Uterus (tissue), 4 donors: ENCODE measurements around the gene RAET1L. TPM values are rescaled to one million over a fixed set of nuclear protein-coding genes. Genes with fewer than 3 reads are reported as not detected.
"Not testable (repeated sequence)": the region's sequence is repeated elsewhere in the genome, so short reads cannot be mapped to it uniquely, and the experiment has no call there.

Experiments used
- DNase-seq, 2 donors: peaks; one replicate each; pipeline ENCODE4 v3.0.0-alpha.2; 2019 to 2020
- H3K27ac ChIP-seq, 2 donors: fragments of 200-600 bp; sonication (generic); 1 replicate in 1 of 2; 2 replicates in 1 of 2; pipeline ENCODE4 v1.5.1; 2016 to 2018
- H3K27me3 ChIP-seq, 2 donors: fragments of 200-600 bp; sonication (generic); one replicate each; pipeline ENCODE4 v1.5.1; 2018 to 2019; ENCODE audit warnings: control low read depth in 1 of 2
- H3K36me3 ChIP-seq, 2 donors: fragments of 200-600 bp; sonication (generic); one replicate each; pipeline ENCODE4 v1.5.1; 2019; ENCODE audit warnings: control low read depth in 1 of 2
- H3K4me1 ChIP-seq, 2 donors: fragments of 200-600 bp; sonication (generic); one replicate each; pipeline ENCODE4 v1.5.1; 2018 to 2019; ENCODE audit warnings: control low read depth in 1 of 2
- H3K4me3 ChIP-seq, 2 donors: fragments of 200-600 bp; sonication (generic); 1 replicate in 1 of 2; 2 replicates in 1 of 2; pipeline ENCODE4 v1.5.1; 2018 to 2019; ENCODE audit warnings: mild to moderate bottlenecking in 1 of 2
- H3K9me3 ChIP-seq, 2 donors: fragments of 200-600 bp; sonication (generic); one replicate each; pipeline ENCODE4 v1.5.1; 2019; ENCODE audit warnings: control low read depth in 1 of 2
- POLR2A ChIP-seq, 2 donors: fragments of 450-650 bp; IDR thresholded peaks; one replicate each; pipeline ENCODE4 v1.6.1; 2016; ENCODE audit warnings: antibody characterized with exemption in 2 of 2, mild to moderate bottlenecking in 1 of 2, moderate library complexity in 1 of 2
- intact Hi-C: fragments of 100-400 bp; cut with DNase I; formaldehyde crosslinking; loops from one replicate; pipeline ENCODE4 v1.15.1; 2023; ENCODE audit warnings: low total_unique reads
- total RNA-seq, 4 donors: library from RNA; depleted of rRNA in 3 of 4; stranded (reverse); fragments of >200 nt in 3 of 4; gene quantifications; one replicate each; pipeline versions ENCODE4 v1.1.0 to v1.2.4, GENCODE V29; 2014 to 2023
- TF ChIP-seq, protein P1 (sequence below), 4 experiments: fragments of 200-600 bp in 2 of 4; fragments of 450-650 bp in 2 of 4; sonication (generic) in 2 of 4; IDR thresholded peaks; one replicate each; pipeline ENCODE4 v1.5.1; 2016 to 2019; ENCODE audit warnings: antibody characterized with exemption in 4 of 4, mild to moderate bottlenecking in 2 of 4, moderate library complexity in 1 of 4
- donor health status: DM: yes; HTN: yes; CAD: no.

The RAET1L gene
- total RNA-seq, 4 donors from 2014 or later, result not detected

DNA sequence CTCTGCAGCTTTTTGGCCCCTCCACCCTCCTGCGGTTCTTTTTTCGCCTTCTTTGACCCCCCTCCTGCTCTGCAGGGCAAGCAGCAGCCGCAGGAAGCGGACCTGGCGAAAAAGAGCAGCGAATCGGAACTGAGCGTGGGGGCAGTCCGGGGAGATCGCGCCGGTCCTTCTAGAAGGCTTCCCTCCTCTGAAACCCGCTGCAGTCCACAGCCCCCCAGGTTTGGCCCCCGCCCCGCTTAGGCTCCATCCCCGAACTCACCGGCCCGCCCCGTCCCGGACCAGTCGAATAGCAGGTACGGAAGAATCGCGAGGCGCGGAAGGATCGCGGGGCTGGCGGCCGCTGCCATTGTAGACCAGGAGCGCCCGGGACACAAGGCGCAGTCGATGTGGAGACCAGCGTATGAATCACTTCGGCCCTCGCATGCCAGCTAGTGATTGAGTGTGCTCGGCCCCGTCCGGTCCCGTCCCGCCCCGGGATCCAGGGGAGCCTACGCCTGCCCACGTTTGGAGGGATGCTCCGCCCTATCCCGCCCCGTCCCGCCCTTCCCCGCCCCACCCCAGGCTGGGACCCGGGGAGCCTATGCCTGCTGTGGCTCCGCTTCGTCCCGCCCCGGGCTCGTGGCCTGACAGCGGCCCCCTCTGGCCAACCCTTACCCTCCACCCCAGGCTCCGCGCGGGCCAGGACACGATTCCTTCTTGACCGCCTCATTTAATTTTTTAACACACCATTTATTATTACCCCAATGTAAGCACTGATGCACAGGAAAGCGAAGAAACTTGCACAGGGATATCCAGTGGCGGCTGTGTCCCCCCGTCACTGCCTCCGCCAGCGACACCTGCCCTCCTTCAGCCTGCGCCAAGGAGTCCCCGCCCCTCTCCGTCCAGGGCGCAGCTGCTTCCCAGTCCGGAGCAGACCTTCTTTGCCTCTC, 43.7 kb upstream of the RAET1L start, which contains the start of gene ULBP3:
ULBP3 (minus strand) TSS at position 402 of the 929 bp plus-strand sequence; CDS start at position 347, 55 bp downstream.
- DNase-seq, result peak; percentile 78 to 80

DNA sequence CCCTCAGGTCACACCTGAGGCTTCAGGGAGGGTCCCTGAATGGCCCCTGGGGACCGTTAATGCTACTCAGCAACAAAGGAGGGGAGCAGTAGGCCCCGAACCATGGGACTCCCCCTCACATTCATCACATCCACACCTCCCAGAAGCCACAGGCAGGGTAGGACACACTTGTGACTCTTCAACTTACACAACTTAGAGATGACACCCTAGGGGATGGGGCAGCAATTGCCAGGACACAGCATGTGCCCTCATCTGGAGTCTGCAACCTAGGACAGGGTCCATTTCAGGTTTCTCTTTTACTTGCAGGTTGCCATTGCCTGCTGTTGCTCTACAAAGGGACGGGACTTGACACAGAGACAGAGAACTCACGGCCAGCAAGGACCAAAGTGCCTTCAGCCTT, 42.8 kb upstream of the RAET1L start:
- H3K27me3 ChIP-seq, result no peaks in the 10 kb centered on the region
- TF ChIP-seq, protein P1, sequence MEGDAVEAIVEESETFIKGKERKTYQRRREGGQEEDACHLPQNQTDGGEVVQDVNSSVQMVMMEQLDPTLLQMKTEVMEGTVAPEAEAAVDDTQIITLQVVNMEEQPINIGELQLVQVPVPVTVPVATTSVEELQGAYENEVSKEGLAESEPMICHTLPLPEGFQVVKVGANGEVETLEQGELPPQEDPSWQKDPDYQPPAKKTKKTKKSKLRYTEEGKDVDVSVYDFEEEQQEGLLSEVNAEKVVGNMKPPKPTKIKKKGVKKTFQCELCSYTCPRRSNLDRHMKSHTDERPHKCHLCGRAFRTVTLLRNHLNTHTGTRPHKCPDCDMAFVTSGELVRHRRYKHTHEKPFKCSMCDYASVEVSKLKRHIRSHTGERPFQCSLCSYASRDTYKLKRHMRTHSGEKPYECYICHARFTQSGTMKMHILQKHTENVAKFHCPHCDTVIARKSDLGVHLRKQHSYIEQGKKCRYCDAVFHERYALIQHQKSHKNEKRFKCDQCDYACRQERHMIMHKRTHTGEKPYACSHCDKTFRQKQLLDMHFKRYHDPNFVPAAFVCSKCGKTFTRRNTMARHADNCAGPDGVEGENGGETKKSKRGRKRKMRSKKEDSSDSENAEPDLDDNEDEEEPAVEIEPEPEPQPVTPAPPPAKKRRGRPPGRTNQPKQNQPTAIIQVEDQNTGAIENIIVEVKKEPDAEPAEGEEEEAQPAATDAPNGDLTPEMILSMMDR (IDR thresholded peaks at IDR 0.05), result no peak
- TF ChIP-seq POLR2A (IDR thresholded peaks at IDR 0.05), result no peak
- intact Hi-C loops, result no loop called here
- no peaks in the 10 kb centered on the region for H3K36me3 ChIP-seq
- DNase-seq, result no peak
- H3K9me3 ChIP-seq, result no peaks in the 10 kb centered on the region
- H3K4me3 ChIP-seq, result peak overlapping the region; percentile 48 to 49
- H3K4me1 ChIP-seq, result no peaks in the 10 kb centered on the region
- H3K27ac ChIP-seq, result no peak overlapping the region

More for the DNA sequence above, 43.7 kb upstream of the RAET1L start, which contains the start of gene ULBP3:
- TF ChIP-seq POLR2A (IDR thresholded peaks at IDR 0.05), result peak in 1 of 2 donors; percentile 48
- TF ChIP-seq, protein P1 (IDR thresholded peaks at IDR 0.05), result peak; percentile 41 to 51 (median 42)
- H3K36me3 ChIP-seq, result no peaks in the 10 kb centered on the region
- intact Hi-C loops, result no loop called here
- no peaks in the 10 kb centered on the region for H3K4me1 ChIP-seq
- peak within 1 kb of the TSS; percentile 48 to 49 for H3K4me3 ChIP-seq
- H3K27me3 ChIP-seq, result no peaks in the 10 kb centered on the region
- H3K27ac ChIP-seq, result peak within 1 kb of the TSS in 1 of 2 donors; percentile 61
- no peaks in the 10 kb centered on the region for H3K9me3 ChIP-seq

GRCh38 chr6:150065083-150065482, 39.8 kb upstream of the RAET1L start:
- Histone ChIP-seq H3K9me3 (no peaks in the 10 kb centered on the region), H3K27me3 (no peaks in the 10 kb centered on the region), H3K27ac (no peak overlapping the region), H3K4me3 (no peak overlapping the region), H3K4me1 (no peaks in the 10 kb centered on the region), H3K36me3 (no peaks in the 10 kb centered on the region)
- TF ChIP-seq POLR2A (IDR thresholded peaks at IDR 0.05), result no peak
- TF ChIP-seq, protein P1 (IDR thresholded peaks at IDR 0.05), result no peak
- intact Hi-C loops, result no loop called here
- no peak for DNase-seq

DNA sequence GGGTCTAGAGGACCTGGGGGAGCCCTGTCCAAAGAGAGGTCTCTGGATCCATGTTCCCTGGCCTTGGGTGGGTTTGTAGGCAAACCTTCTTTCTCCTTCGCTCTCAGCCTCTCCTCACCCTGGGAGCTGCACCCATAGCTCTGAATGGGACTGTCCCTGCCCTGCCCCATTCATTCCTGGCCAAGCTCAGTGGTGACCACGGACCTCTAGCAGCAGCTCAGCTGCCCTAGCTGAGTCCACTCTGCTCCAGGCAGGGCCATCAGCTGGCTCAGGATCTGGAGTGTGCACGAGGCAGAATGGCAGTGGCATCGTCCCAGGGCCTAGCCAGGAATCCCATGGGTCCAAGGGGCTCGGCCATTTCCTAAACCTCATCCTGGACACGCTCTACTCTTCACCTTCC, 38.3 kb upstream of the RAET1L start:
- no peak overlapping the region for H3K4me3 ChIP-seq
- no peak for DNase-seq
- no peaks in the 10 kb centered on the region for H3K9me3 ChIP-seq
- no peak overlapping the region for H3K27ac ChIP-seq
- intact Hi-C loops, result no loop called here
- no peaks in the 10 kb centered on the region for H3K36me3 ChIP-seq
- TF ChIP-seq, protein P1 (IDR thresholded peaks at IDR 0.05), result no peak
- no peak for TF ChIP-seq POLR2A (IDR thresholded peaks at IDR 0.05)
- no peaks in the 10 kb centered on the region for H3K27me3 ChIP-seq
- H3K4me1 ChIP-seq, result no peaks in the 10 kb centered on the region

- H3K4me3 ChIP-seq, intact Hi-C loops: not testable (repeated sequence)
These were observed 34.6 kb upstream of the RAET1L start for GRCh38 chr6:150059973-150060372.

More at GRCh38 chr6:150059973-150060372, 34.6 kb upstream of the RAET1L start:
- not testable (repeated sequence) for H3K27me3 ChIP-seq, H3K4me1 ChIP-seq, H3K27ac ChIP-seq, H3K36me3 ChIP-seq, DNase-seq, H3K9me3 ChIP-seq
